Activated CD8-positive, alpha-beta memory T cell treated with anti-CD3 and anti-CD28 coated beads, Interleukin-2, amount 50 U/mL, for 4 hours (primary cell): ENCODE data around the gene SF3B1.
"Not testable (repeated sequence)": the region's sequence is repeated elsewhere in the genome, so short reads cannot be mapped to it uniquely, and the experiment has no call there.

Experiments
- DNase-seq: peaks from one replicate; pipeline ENCODE4 v3.0.0-alpha.2; 2020

The SF3B1 gene

DNA sequence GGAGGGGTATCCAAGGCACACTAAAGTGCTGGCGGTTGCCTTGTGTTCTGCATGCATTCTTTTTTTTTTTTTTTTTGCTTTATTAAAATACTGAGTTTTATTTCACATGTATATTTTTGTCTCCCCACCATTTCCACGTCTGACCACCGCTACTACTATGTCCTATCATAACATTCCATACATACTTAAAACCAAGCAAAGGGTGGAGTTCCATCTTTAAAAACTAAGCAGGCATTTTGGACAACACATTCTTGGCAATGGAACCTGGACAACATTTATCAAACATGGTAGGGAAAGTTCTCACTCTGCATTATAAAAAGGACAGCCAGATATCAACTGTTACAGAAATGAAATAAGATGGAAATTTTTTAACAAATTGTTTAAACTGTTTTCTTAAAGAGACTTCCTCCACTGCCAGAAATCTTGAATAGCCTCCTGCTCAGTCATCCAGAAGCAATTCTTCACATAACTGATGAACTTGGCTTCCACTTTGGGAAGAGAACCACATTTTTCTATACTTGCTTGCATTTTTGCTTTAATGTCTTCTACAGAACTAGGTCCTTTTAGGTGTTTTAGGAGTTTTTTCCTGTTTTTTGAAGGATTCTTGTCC is 55.4 kb downstream of the SF3B1 start:
- not testable (repeated sequence) for DNase-seq

- DNase-seq: peak; percentile 61
Measured at GRCh38 chr2:197378494-197379307, 56.1 kb downstream of the SF3B1 start.

DNA sequence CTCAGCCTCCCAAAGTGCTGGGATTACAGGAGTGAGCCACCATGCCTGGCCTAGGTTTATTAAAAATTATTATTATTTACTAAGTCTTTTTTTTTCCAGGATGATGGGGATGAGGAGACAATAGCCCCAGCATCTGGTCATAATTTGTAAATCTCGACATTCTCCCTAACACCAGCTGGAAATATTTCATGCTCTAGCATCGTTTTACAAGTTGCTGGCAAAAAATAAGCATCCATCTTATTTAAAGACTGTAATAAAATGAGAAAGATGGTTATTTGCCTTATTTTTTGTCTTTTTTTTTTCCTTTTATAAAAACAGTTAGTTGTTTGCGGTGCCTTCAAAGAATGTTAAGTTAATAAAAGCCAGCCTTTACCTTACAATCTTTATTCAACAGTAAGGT is 56.7 kb downstream of the SF3B1 start:
- no peak for DNase-seq

DNA sequence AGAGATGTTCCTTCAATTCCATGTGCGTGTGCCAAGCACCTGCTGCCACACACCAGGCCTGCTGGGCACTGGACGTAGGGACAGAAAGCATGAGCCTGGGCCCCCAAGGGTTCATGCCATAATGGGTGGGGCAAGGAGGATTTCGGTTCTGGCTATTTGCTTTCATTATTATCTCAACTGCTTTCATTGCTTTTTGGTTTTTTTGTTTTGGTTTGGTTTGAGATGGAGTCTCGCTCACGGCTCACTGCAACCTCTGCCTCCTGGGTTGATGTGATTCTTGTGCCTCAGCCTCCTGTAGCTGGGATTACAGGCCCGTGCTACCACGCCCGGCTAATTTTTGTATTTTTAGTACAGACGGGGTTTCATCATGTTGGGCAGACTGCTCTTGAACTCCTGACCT is 57.2 kb downstream of the SF3B1 start:
- DNase-seq: no peak

- DNase-seq: no peak
Measured at GRCh38 chr2:197372592-197372991, 62.2 kb downstream of the SF3B1 start.

DNA sequence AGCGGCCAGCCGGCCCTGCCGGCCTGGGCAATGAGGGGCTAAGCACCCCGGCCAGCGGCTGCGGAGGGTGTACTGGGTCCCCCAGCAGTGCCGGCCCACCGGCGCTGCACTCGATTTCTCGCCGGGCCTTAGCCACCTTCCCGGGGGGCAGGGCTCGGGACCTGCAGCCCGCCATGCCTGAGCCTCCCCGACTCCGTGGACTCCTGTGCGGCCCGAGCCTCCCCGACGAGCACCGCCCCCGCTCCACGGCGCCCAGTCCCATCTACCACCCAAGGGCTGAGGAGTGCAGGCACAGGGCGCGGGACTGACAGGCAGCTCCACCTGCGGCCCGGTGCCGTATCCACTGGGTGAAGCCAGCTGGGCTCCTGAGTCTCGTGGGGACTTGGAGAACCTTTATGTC is 64.2 kb downstream of the SF3B1 start:
- DNase-seq: not testable (repeated sequence)

GRCh38 chr2:197369933-197370320 is 64.9 kb downstream of the SF3B1 start:
- no peak for DNase-seq

- no peak for DNase-seq
Measured at GRCh38 chr2:197369228-197369932, 65.4 kb downstream of the SF3B1 start.

DNA sequence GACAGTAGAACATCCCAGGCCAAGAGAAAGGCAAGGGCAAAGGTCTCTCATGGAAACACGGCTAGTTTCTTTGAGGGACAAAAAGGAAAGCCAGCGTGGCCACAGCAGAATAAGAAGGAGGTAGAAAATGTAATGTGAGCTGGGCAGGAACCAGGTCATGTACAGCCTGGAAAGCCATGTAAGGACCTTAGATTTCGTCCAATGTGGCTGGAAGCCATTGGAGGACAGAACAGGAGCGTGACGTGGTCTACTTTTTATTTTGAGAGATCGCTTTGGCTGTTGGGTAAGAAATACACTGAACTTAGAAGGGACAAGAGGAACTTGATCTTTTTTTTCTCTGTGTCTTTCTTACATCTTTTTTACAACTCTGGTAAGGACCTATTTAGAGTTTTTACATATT is 66.4 kb downstream of the SF3B1 start:
- DNase-seq: no peak

- DNase-seq: no peak
Measured at GRCh38 chr2:197363998-197364397, 70.8 kb downstream of the SF3B1 start.

DNA sequence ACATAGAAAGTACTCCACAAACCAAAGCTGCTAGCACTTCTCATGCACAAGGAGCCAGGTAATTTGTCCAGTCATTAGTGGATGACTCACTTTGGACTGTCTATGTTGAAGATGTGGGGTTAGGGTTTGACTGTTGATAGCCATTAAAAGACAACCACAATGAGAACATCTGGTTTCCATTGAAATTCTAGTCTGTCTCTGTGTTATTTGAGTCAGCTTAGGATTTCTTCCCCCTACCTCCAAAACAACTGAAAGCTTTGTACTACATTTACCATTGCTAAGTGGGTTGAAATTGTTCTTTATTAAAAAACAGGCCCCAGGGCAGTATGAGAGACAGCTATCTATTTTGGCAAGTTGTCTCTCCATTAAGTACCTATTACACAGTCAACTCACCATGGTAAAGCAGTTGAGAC is 74.1 kb downstream of the SF3B1 start:
- no peak for DNase-seq

DNA sequence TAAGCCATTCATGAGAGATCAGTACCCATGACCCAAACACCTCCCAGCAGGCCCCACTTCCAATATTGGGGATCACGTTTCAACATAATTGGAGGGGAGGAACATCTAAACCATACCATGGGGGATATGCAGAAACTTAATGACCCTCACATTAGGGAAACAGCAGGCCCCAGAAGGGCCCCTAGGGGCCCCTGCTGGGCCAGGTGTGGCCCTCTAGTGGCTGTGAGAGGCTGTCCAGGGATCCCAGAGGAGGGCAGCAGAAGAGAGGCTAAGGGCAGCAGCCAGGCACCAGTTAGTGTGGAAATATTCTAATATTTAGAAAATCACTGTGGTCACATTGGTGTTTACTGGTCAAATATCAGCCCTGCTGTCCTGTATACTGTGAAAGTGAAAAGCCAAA is 75.0 kb downstream of the SF3B1 start:
- DNase-seq: no peak

DNA sequence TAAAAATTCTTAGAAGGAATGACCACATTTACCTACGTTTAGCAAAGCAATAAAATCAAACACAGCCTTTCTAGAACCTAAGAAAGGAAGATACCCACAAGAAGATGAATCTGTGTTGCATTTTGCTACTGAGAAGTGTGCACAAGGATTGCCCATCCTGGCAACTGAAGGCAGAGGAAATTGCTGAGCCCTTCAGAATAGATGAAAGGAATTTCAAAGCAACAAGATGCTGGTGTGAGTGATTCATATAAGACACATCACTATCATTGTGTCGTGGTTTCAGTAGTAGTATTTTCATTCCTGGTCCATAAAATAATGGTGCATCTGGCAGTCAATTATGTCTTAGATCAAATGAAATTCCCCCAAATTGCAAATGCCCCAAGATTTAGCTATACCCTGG is 75.9 kb downstream of the SF3B1 start:
- DNase-seq: no peak

GRCh38 chr2:197357986-197358385 is 76.8 kb downstream of the SF3B1 start:
- no peak for DNase-seq

DNA sequence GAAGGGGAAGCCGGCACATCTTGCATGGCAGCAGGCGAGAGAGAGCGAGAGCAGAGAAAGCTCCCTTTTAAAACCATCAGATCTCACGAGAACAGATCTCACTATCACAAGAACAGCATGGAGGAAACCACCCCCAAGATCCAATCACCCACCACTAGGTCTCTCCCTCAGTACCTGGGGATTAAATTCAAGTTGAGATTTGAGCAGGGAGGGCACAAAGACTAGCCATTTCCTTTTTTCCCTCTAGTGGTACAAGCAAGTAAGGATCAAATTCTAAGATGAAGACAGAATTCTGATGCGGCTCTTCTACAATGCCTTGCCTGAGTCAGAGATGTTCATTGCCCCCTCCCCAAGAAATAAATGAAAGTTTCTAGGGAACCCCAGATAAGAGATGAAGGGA is 78.7 kb downstream of the SF3B1 start:
- no peak for DNase-seq

- no peak for DNase-seq
Measured at GRCh38 chr2:197354169-197354558, 80.7 kb downstream of the SF3B1 start.

GRCh38 chr2:197353393-197354168 is 81.2 kb downstream of the SF3B1 start:
- no peak for DNase-seq

- no peak for DNase-seq
Measured at GRCh38 chr2:197349699-197350098, 85.1 kb downstream of the SF3B1 start.

GRCh38 chr2:197348721-197349360 is 86.0 kb downstream of the SF3B1 start:
- no peak for DNase-seq

GRCh38 chr2:197345846-197346370 is 88.9 kb downstream of the SF3B1 start:
- no peak for DNase-seq

- DNase-seq: not testable (repeated sequence)
Measured at GRCh38 chr2:197343968-197344367, 90.9 kb downstream of the SF3B1 start.

DNA sequence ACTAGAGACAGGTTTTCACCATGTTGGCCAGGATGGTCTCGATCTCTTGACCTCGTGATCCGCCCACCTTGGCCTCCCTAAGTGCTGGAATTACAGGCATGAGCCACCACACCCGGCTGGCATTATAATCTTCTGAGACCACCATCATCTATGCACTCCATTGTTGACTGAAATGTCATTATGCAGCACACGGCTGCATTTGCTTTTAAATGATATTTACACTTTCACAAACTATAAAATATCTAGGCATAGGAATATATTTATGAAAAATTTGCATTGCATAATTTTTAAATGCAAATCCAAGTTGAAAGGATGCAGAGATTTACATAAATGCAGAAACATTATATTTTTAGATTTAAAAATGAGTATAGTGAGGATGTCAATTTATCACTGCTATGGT is 94.2 kb downstream of the SF3B1 start:
- no peak for DNase-seq
